Measurements from ENCODE around the gene GRIPAP1.
A peak's percentile ranks its signal among the peaks of the same experiment; 100 is the strongest.
"Not testable (repeated sequence)": the region's sequence is repeated elsewhere in the genome, so short reads cannot be mapped to it uniquely, and the experiment has no call there.

Gene GRIPAP1

DNA sequence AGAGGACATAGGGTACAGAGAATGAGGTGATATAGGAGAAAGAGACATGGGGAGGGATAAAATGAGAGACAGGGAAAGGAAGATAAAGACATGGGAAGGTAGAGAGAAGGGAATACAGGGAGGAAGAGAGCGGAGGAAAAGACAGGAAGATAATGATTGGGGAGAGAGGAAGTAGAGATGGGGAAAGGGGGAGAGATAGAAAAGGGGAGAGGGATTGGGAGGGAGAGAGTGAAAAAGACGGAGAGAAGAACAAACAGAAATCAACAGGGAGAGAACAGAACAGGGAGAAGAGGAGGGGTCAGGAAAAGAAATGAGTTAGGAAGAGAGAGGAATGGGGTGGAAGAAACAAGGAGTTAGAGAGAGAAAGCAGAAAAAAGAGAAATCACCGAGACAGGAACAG lies 4.6 kb downstream of the GRIPAP1 start:
- no peak for DNase-seq (ENCODE audit: insufficient read length, low spot score)
- FAIRE-seq = no peak

DNA sequence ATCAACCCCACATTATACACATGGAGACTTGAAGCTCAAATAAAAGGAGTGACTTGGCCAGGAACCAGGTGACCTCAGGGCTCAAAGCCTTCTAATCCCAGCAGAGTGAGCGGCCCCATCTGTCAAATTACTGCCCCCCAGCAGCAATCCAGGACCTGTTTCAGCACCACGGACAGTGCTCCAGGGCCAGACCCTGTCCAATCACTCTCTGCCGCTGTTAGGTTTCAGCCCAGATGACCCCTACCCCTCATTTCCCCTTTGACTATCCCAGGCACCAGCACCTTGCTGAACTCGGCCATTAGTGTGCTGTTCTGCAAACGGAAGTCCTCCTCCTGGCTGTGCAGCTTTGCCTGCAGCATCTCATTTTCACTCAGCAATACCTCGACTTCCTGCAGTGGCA lies 5.1 kb downstream of the GRIPAP1 start:
- DNase-seq (ENCODE audit: insufficient read length, low spot score) (no peak), FAIRE-seq (no peak)

DNA sequence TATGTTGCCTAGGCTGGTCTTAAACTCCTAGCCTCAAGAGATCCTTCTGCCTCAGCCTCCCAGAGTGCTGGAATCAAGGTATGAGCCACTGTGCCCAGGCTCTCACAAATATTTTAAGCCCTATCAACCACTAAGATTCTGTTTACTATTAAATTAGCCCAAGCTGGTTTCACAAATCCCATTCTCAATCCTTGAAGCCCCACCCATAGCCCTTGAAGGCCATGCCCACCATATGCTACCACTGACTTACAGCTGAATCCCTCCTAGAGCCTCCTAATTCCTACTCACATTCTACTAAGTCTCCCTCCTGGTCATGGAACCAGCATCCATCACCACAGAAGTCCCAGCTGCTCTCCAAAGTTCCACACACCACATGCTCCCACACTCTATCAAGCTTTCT lies 9.7 kb downstream of the GRIPAP1 start:
- no peak for FAIRE-seq
- no peak for DNase-seq (ENCODE audit: insufficient read length, low spot score)

DNA sequence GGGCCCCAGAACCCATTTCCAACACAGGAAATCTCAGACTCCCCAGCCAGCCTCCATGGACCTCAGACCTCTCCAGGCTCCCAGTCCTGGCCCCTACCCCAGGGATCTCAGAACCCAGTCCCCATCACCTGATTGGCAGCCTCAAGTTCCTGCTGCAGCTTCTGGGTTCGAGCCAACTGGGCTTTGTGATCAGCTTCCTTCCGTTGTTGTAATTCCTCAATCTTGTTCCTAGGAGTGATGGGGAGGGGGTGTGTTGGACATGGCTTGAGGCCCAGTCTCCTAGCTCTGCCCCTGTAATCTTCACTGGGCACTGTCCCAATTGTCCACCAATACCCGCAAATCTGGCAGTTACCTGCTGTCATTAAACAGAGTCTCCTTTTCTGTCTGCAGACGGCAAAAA lies 12.6 kb downstream of the GRIPAP1 start:
- FAIRE-seq (no peak), DNase-seq (ENCODE audit: insufficient read length, low spot score) (no peak)

DNA sequence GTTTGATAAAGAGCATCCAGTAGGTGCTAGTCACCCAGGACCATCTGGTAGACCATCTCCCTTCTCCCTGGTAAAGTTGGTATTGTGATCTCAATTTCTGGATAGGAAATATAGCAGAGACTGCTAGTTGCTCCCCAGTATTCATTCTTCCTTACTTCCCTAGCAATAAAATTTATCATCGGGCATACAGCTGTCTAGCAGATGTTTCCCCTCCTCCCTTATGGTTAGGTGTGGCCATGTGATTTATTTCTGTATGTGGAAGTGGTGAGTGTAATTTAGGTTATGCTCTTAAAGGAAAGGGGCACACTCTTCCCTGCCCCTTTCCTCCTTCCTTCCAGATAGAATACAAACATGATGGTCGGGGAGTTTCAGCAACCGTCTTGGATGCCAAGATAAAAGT lies 18.2 kb downstream of the GRIPAP1 start:
- FAIRE-seq = peak; percentile 59
- no peak for DNase-seq (ENCODE audit: insufficient read length, low spot score)

DNA sequence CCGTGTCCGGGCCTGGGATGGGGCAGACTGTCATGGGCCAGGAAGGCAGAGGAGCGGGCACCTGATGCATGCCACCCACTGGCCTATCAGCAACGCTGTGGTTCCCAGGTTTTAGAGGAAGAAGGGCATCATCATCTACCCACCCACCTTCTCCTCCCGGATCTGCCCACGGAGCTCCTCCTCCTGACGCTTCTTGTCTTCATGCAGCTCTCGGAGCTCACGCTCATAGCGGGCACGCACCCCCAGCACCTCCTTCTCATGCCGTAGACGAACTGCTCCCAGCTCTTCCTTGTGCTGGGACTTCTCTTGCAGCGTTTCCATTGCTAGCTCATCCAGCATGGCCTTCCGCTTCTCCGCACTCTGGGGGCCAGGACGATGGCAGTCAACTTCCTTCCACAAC lies 19.0 kb downstream of the GRIPAP1 start:
- DNase-seq (ENCODE audit: insufficient read length, low spot score) (no peak), FAIRE-seq (no peak)

DNA sequence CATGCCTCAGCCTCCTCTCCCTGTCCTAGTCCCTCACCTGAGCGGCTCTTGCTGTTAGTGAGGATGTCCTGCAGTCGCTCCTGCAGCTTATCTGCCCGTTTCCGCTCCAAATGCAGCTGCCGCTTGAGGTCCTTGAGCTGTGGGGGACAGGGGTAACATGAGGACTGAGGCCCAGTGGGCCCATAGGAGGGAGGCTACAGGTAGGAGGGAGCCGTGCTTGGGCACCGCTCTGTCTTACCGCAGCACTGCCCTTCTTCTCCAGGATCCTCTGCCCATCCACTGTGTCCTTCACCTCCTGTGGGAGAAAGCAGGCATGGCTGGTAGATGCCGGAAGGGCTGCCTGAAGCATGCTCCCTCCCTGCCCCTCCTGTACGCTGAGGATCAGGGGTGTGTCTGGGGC lies 20.9 kb downstream of the GRIPAP1 start:
- no peak for DNase-seq (ENCODE audit: insufficient read length, low spot score)
- FAIRE-seq = no peak

DNA sequence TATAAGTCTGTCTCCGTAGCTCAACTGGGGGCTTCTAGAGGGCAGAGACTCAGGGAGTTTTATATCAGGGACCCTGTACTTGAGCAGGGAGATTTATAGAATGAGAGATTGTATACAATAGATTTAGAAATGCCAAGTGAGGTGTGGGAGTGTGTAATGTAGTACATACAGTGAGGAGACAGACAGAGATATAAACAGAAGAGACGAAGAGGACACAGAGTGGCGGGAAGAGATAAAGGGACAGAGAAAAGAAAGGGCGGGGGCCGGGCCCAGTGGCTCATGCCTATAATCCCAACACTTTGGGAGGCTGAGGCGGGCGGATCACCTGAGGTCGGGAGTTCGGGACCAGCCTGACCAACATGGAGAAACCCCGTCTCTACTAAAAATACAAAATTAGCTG lies 21.7 kb downstream of the GRIPAP1 start:
- DNase-seq (ENCODE audit: insufficient read length, low spot score); FAIRE-seq: not testable (repeated sequence)

DNA sequence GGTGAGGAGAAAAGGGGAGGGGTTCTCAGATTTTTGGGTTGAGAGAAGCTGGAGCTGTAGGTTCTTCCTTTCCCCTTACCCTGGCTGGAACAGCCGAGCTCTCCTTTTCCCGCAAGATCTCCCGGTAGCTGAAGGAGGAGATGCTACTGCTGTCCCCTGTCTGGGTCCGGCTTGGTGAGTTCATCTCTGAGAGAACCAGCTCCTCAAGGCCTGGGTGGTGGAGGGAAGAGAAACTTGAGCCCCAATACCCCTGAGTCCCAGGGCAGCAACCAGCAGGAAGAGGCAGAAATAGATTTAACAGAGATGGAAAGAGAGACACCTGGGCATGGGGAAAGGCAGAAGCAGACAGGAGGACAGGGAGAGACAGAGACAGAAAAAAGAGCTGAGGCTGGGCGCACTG lies 23.8 kb downstream of the GRIPAP1 start:
- DNase-seq (ENCODE audit: insufficient read length, low spot score) (no peak), FAIRE-seq (no peak)

DNA sequence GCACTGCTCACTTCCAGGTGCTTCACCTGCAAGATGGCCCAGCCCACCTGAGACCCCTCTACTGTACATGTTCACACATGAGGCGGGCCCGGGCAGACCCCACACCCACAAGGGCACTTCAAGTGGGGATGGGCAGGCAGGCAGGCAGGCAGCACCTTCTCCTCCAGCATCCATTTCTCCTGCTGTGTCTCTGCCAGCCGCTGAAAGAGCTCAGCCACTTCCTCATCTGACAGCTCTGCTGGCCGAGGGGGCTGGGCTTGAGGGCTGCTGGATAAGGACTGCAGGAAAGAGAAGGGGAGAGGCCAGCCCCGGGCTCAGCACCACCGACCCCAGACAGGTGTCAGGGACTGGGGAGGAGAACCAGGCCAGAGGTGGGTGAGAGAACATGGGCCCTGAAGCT lies 26.0 kb downstream of the GRIPAP1 start:
- DNase-seq (ENCODE audit: insufficient read length, low spot score) = no peak
- FAIRE-seq = no peak

DNA sequence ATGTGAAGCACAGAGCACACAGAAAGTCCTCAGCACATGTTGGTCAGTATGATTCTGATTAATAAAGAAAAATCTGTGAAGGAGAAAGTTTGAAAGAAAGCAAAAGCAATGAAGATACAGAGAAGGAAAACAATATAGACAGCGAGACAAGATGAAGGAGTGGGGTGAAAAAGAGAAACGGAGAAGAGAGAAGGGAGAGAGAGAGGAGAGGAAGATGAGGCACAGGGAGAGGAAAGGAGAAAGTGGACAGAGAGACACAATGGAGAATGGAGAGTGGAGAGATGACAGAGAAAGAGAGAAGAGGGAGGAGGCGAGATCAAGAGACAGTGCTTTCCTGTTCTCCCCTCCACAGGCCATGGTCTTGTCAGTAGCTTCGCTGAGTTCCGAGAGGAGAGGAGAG lies 26.5 kb downstream of the GRIPAP1 start:
- FAIRE-seq = no peak
- no peak for DNase-seq (ENCODE audit: insufficient read length, low spot score)

DNA sequence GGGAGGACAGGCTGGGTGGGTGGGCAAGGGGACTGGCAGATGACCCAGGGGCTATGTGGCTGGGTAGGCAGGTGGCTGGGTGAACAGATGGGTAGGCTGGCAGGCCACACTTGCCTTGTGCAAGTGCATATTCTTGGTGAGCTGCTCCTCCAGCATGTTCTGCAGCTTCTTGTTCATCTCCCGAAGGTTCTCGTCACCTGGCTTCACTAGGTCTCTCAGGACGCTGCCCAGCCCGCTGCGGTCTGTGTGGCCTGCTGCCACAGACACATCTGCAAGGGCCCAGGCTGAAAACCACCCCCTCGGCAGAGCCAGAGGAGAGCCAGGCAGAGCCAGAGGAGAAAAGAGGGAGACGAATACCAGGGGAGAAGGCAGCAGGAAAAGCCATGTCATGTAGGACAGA lies 27.0 kb downstream of the GRIPAP1 start:
- DNase-seq (ENCODE audit: insufficient read length, low spot score) = no peak
- no peak for FAIRE-seq

DNA sequence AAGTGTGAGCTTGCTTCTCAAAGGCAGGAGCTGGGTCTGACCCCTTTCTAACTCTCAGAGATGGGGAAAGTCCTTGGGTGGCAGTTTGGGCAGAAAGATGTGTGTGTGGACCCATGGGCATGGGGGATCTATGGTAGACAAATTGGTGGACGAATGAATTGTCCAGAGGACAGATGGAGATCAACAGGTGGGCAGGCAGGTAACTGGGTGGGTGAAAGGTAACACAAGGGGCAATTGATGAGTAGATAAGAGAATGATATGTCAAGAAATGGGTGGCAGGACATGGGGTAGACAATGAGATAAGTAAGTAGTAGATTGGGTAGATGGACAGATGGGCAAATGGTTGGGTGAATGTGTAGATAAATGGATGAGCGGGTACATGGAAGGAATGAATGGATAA lies 27.5 kb downstream of the GRIPAP1 start:
- FAIRE-seq (no peak), DNase-seq (ENCODE audit: insufficient read length, low spot score) (no peak)

DNA sequence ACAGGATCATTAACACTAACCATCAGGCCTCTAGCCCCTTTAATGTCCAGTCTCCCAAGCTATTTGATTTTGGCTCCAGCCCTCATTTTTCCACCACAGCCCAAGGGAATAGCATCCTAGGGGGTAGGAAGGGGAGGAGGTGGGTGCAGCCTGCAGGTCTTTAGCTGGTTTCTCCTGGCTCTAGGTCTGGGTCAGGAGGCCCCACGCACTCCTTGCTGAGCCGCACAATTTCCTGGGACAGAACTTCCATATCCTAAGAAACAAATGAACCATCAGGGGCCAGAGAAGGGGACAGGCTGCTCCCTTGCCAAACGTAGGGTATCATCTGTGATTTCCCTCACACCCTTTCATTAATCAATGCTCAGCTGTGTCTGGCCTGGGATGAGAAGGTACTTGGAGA lies 28.0 kb downstream of the GRIPAP1 start:
- DNase-seq (ENCODE audit: insufficient read length, low spot score) (no peak), FAIRE-seq (no peak)

DNA sequence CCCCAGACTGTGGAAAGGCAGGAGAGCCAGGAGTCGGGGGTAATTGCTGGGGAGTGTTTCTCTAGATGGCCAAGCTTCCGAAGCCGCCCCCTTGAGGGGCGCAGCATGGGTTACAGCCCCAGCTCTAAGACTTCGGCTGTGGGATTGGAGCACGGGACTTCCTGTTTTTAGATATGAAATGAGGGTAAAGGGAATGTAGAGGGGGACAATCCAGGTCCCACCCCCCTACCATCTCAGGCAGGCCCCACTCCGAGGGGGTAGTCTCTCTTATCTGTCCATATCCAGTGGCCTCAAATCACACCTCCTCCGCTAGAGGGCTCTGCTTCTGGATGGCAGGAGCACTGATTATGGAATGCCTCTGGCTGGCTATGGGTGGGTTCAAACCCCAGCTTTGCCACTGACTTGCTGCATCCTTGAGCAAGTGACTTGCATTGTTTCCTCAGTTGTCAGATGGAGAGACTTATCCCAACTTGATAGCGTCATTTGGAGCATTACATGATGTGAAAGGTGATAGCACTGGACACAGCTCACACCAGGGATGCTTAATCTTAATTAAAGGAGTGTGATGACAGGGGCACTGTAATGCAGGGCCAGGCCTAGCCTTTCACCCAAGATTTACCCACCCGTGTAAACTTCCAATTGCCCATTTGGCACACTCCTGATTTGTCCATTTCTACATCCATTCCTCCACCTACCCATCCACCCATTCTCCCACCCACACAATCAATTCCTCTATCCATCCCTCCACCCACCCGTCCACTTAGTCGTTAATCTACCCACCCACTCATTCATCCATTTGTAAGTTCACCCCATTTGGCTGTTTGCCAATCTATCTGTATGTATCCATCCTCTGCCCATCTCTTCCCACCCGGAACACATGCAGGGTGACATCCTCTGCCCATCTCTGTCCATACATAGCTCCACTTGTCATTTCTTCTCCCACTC lies 29.6 kb downstream of the GRIPAP1 start:
- peak; percentile 22 for DNase-seq (ENCODE audit: insufficient read length, low spot score)
- peak; percentile 56 for FAIRE-seq

DNA sequence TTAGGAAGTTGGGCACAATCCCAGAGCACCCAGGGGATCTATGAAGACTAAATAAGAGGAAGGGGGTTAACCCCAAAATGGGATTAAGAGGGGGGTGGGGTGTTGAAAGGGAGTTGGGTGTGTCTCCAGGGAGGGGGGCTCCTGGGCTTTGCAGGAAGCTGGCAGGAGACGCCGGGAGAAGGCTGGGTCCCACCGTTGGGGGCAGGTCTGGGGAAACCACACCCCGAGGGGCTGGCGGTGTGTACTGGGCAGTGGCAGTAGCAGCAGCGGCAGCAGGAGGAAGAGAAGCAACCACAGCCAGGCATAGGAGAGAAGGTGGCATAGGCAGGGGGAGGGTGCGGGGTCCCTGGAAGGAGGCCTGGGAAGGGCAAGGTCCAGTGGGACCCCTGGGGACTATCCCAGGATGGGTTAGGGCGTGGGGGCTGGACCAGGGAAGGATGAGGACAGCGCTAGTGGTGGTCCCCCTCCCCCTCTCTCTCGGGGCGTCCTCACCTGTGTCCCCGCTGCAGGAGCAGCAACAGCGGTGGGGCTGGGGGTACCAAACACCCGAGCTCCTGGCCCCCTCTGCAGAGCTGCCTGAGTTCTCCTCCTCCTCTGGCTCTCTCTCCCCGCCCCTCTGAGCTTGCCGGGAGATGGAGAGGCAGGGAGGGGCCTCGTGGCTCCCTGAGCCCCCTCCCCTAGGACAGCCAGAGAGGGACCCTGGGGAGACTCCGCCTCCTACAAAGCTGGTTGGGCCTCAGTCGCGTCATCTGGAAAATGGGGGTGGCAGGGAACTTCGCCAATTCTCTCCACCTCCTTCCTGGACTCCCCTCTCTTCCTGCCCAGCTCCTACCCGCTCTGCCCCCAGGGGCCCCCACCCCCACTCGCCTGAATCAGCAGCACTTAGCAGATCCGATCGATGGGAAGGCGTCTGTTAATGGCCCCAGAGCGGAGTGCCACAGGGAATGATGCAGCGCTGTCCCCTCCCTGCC lies 30.5 kb downstream of the GRIPAP1 start, which contains the start of gene KCND1:
KCND1 (minus strand) TSS at position 596 of the 971 bp plus-strand sequence. CDS start 1,573 bp downstream, outside the sequence.
- no peak for DNase-seq (ENCODE audit: insufficient read length, low spot score)
- no peak for FAIRE-seq

DNA sequence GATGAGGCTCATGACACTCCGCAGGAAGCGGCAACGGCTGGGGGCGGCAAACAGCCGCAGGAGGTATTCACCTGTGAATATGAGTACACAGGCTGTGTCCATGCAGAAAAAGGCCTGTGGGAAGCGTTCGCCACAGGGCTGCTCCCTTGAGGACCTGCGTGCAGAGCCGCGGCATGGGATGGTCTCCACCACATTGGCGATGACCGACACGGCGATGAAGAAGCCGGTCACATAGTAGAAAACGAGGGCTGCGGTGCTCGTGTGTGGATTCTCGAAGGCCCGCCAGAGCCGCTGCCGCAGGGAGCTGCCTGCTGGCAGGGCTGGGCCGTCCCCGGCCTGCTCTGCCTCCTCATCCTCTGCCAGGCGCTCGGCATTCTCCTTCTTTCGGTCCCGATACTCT lies 32.6 kb downstream of the GRIPAP1 start:
- FAIRE-seq (no peak), DNase-seq (ENCODE audit: insufficient read length, low spot score) (no peak)

DNA sequence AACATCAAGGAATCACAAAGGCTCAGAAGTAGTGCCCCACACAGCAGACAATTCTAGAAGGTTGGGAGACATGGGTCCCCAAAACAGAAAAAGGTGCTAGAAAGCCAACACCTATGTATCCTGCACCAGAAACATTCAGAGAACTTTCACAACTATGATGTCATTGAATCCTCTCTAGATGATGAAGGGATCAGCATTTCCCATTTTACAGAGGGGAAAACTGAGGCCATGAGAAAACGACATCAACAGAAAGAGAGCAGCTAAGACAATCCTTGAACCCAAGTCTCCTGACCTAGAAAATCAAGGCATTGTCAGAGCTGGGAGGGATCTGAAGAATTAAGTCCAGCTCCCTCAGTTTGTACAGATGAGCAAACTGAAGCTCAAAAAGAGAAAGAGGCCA lies 33.7 kb downstream of the GRIPAP1 start:
- no peak for FAIRE-seq
- no peak for DNase-seq (ENCODE audit: insufficient read length, low spot score)

DNA sequence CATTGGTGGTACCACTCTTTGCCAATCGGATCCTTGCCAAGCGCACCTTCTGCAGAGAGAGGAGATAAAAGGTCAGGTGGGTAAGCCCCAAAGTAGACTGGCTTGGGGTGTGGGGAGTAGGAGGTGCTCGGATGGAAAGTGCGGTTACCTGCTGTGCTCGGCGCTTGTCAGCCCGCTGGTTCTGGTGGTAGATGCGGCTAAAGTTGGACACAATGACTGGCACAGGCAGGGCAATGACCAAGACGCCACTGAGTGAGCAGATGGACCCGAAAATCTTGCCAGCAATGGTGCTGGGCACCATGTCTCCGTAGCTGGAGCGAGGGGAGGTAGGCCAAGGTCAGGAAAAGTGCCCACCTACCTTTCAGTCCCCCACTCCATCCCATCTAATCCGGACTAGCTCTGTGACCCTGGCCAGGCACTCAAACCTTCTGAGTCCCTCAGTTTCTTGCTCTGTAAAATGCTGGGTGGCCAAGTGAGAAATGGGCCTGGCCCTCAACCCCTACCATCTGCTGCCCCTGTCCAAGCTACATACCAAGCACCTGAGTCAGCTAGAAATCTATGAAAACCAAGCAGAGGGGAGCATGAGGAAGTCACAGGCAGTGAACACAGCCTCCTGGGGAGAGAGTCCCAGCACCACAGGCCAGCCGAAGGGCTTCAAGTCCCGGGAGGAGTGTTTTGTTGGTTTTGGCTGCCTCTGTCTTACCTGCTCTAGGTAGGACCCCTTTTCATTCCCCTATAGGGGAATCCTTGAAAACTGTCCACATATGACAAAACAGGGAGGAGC lies 35.1 kb downstream of the GRIPAP1 start:
- no peak for DNase-seq (ENCODE audit: insufficient read length, low spot score)
- no peak for FAIRE-seq

DNA sequence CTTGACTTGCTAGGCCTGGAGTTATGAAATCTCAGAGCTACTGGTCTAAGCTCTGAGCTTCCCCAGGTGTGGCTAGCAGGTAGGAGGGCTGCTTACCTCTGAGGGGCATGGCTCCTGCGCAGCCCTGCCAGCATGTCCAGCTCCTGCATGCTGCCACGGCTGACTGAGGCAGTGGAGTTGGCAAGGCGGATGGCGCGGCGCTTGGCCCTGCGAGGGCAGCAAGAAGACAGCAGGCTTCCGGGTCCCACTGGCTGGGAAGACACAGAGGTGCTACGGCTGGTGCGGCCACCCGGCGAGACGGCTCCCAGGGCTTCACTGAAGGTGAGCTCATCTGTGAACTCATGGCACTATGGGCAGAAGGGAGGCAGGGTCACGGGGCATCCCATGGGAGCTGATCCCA lies 36.1 kb downstream of the GRIPAP1 start:
- DNase-seq (ENCODE audit: insufficient read length, low spot score) (no peak), FAIRE-seq (no peak)
